ENCODE measurements around the gene WDPCP.
"Not testable (repeated sequence)": the region's sequence is repeated elsewhere in the genome, so short reads cannot be mapped to it uniquely, and the experiment has no call there.

Gene WDPCP

GRCh38 chr2:63195310-63195709, 393.0 kb downstream of the WDPCP start:
- no peak for DNase-seq

DNA sequence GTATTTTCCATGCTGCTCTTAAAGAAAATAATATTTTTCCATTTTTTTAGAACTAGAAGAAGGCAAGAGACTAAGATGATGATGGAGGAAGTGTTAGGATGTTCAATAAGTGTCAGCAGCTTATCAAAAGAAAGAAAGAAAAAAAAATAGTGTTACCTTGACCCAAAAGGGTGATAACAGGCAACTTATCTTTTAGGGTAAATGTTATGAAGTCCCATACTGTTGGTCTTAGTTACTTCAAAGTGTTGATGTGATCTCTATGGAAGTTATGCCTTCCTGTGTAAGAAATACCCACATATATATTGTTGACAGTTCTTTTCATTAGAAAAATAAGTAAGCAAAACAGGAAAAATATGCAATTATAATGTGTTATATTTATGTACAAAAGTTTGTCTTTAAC, 394.1 kb downstream of the WDPCP start:
- no peak for DNase-seq

DNA sequence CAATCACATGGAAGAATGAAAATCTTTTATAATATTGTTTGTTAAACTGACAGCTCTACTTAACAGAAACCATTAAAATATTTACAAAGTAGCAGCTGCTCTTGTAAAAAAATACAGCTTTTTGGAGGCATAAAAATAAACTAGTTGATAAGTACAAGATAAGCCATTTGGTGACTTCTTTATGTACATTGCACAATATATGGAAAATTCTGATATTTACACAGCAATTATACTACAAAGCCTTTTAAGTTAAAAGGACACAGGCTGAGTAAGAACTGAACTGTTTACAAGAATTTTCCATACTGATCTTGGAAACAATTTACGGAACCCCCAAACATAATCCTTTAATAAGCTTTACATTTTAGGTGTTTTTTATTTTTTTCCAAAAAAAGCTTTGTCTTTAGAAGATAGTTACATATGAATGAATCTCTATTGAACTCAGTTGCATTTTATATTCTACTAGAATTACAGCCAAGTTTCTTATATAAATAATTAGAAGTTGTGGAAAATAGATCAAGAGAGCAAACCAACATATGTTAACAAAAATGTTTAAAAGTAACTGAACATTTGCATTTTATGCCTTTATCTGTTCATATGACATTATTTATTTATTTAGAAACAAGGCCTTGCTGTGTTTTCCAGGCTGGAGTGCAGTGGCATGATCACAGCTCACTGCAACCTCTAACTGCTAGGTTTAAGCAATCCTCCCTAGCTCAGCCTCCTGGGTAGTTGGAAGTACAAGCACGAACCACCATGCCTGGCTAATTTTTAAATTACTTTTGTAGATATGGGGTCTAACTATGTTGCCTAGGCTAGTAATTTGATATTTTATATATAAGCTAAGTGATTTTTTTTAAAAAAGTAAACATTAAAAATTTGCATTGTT, 395.1 kb downstream of the WDPCP start:
- no peak for DNase-seq

- peak; percentile 25 for DNase-seq
Observed at GRCh38 chr2:63192169-63192888, 395.9 kb downstream of the WDPCP start.

- no peak for DNase-seq
Observed at GRCh38 chr2:63189026-63189425, 399.3 kb downstream of the WDPCP start.

GRCh38 chr2:63186331-63186730, 401.9 kb downstream of the WDPCP start:
- no peak for DNase-seq

GRCh38 chr2:63163161-63163820, 425.0 kb downstream of the WDPCP start:
- no peak for DNase-seq

- no peak for DNase-seq
Observed at GRCh38 chr2:63159262-63159661, 429.0 kb downstream of the WDPCP start.

GRCh38 chr2:63136683-63137082, 451.6 kb downstream of the WDPCP start:
- not testable (repeated sequence) for DNase-seq

GRCh38 chr2:63132020-63132419, 456.3 kb downstream of the WDPCP start:
- DNase-seq: no peak

DNA sequence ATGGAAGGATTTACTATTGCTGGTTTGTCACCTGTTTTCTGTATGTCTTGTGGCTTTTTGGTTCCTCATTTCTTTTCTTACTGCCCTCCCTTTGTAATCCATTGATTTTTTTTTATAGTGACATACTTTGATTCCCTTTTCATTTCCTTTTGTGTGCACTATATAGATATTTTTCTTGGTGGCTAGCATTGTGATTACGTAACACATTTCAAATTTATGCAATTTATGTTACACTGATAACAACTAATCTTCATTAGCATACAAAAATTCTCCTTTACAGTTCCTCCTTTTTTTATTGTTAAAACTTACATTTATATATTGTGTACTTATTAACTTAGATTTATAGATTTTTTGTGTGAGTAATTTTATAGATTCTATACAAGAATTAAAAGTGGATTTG, 457.1 kb downstream of the WDPCP start:
- no peak for DNase-seq

DNA sequence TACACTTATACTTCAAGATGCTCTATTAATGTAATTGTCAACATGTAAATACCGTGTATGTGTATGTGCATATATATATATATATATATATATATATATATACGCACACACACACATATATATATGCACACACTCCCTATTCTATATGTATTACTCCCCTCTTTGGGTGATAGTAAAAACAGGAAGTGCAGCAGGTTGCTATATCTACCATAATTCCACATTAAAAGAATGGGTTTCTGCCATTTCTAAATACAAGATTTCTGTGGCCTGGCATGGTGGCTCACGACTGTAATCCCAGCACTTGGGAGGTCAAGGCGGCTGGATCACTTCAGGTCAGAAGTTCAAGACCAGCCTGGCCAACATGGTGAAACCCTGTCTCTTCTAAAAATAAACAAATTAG, 460.7 kb downstream of the WDPCP start:
- no peak for DNase-seq

DNA sequence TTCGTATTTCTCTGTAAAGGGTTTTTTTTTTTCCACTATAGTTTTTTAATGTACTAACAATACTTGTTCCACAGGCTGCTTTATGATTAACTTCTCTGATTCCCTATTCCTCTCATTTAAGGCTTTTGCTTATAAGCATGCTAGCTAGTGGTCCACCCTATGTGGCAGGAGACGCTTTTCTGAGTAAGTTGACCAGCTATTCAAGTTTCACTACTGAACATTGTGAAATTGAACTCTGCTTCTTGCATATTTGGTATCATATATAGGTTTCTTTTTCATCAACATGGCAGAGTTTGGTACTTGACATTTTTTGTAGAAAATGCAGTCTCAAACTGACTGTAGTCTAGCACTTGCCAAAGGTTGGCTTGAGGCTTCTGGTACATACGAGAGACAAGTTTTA, 463.4 kb downstream of the WDPCP start:
- no peak for DNase-seq

GRCh38 chr2:63124218-63124617, 464.1 kb downstream of the WDPCP start:
- no peak for DNase-seq

GRCh38 chr2:63122921-63123320, 465.4 kb downstream of the WDPCP start:
- DNase-seq: no peak

GRCh38 chr2:63121055-63121834, 467.0 kb downstream of the WDPCP start:
- no peak for DNase-seq

DNA sequence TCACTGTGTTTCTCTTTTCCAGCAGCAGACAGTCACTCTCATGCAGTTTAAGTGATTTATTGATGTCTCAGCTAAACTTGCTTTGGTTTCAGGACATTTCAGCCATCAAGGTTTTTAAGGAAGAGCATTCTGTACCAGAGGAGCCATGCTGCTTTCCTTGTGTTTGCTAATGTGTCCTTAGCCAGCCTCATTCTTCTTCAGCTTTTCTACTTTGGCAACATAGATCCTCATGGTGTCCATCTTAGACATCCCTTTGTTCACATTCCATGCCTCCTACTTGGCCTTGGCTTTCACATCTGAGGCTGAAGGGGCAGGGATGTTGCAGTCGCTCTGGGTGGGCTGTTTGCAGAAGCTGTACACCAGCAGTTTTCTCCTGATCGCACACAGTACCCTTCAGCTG, 469.5 kb downstream of the WDPCP start:
- DNase-seq: no peak

- DNase-seq: no peak
Observed at GRCh38 chr2:63104482-63104881, 483.8 kb downstream of the WDPCP start.

- no peak for DNase-seq
Observed at GRCh38 chr2:63101954-63102353, 486.3 kb downstream of the WDPCP start.

GRCh38 chr2:63099032-63099431, 489.2 kb downstream of the WDPCP start:
- DNase-seq: no peak

DNA sequence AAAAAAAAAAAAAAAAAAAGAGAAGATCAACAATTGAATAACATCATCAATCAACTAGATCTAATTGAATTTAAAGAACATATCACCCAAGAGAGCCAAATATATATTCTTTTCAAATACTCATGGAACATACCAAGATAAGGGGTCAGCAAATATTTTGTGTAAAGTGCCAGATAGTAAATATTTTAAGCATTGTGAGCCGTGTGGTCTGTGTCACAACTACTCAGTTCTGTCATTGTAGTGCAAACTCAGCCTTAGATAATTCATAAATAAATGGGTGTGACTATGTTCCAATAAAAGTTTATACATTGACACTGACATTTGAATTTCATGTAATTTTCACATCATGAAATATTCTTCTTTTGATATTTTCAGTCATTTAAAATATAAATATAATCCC, 491.8 kb downstream of the WDPCP start:
- no peak for DNase-seq

- DNase-seq: no peak
Observed at GRCh38 chr2:63093502-63093901, 494.8 kb downstream of the WDPCP start.

DNA sequence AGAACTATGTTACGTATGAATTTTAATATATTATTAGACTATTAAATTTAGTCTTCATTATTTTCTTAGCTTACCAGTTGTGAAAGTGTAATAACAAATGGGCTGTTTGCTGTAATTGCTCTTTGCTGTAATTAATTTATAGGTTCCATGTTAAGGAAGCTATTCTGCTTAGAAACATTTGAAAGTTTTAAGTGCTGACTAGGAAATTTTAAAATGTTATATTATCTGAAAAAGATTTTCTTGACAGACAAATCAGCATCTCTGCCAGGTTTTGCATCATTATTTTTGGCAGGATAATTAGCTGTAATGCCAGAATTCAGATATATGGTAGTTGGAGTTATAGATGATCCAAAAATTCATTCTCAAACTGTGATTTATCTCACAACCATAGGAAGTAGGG, 495.4 kb downstream of the WDPCP start:
- no peak for DNase-seq

Measured in DMS79 treated with DMSO at 0.1 percent for 48 hours (cell line).